CD14-positive monocyte (primary cell): ENCODE measurements around the gene PEX16. TPM values are rescaled to one million over a fixed set of nuclear protein-coding genes. Genes with fewer than 3 reads are reported as not detected.

Source experiments
- DNase-seq, 3 donors: peaks; one replicate each; pipeline ENCODE4 v3.0.0-alpha.2; 2011 to 2022
- H2AFZ ChIP-seq: 2 replicates; pipeline ENCODE4 v1.6.0; 2012; ENCODE audit warnings: mild to moderate bottlenecking, low read depth, low read length, inconsistent platforms; ENCODE audit not compliant: insufficient read depth, poor library complexity, severe bottlenecking
- H3K27ac ChIP-seq, 2 donors: 1 replicate in 1 of 2; 2 replicates in 1 of 2; pipeline ENCODE4 v1.5.1; 2012 to 2013; ENCODE audit warnings: low read length in 2 of 2, control low read depth in 1 of 2, inconsistent platforms in 1 of 2, low read depth in 1 of 2, mild to moderate bottlenecking in 1 of 2
- H3K27me3 ChIP-seq, 2 donors: one replicate each; pipeline versions ENCODE4 v1.6.0 to v1.6.1; 2011 to 2013; ENCODE audit warnings: low read length in 2 of 2; ENCODE audit not compliant: control insufficient read depth in 2 of 2, insufficient read depth in 2 of 2
- H3K36me3 ChIP-seq, 2 donors: replicated peaks in 1 of 2; 1 replicate in 1 of 2; 2 replicates in 1 of 2; pipeline versions ENCODE4 v1.5.1 to v1.6.1; 2012 to 2013; ENCODE audit warnings: low read length in 2 of 2, control low read depth in 1 of 2, inconsistent platforms in 1 of 2, mild to moderate bottlenecking in 1 of 2; ENCODE audit not compliant: insufficient read depth in 2 of 2, control insufficient read depth in 1 of 2
- H3K4me1 ChIP-seq, 2 donors: 1 replicate in 1 of 2; 2 replicates in 1 of 2; pipeline versions ENCODE4 v1.5.1 to v1.6.1; 2012 to 2013; ENCODE audit warnings: low read length in 2 of 2, control low read depth in 1 of 2, inconsistent platforms in 1 of 2, mild to moderate bottlenecking in 1 of 2, moderate library complexity in 1 of 2; ENCODE audit not compliant: insufficient read depth in 2 of 2, control insufficient read depth in 1 of 2
- H3K4me2 ChIP-seq: replicated peaks from 2 replicates; pipeline ENCODE3; 2012; ENCODE audit warnings: low read length, moderate library complexity, mild to moderate bottlenecking; ENCODE audit not compliant: poor library complexity, severe bottlenecking; ENCODE audit errors: extremely low read depth
- H3K4me3 ChIP-seq, 3 experiments: fragments of 200-600 bp in 1 of 3; sonication (generic) in 1 of 3; replicated peaks in 1 of 3; 1 replicate in 2 of 3; 2 replicates in 1 of 3; pipeline ENCODE4 v1.5.1; 2011 to 2013; ENCODE audit warnings: low read length in 3 of 3, mild to moderate bottlenecking in 3 of 3, control low read depth in 2 of 3, low read depth in 2 of 3, inconsistent platforms in 1 of 3, moderate library complexity in 1 of 3
- H3K79me2 ChIP-seq: 2 replicates; pipeline ENCODE4 v1.6.0; 2012; ENCODE audit warnings: mild to moderate bottlenecking, control low read depth, inconsistent platforms, low read length, moderate library complexity; ENCODE audit not compliant: insufficient read depth
- H3K9ac ChIP-seq: 2 replicates; pipeline ENCODE4 v1.6.0; 2017; ENCODE audit warnings: low read length, mild to moderate bottlenecking; ENCODE audit not compliant: insufficient read depth, poor library complexity, severe bottlenecking
- H3K9me3 ChIP-seq, 2 donors: replicated peaks in 1 of 2; 1 replicate in 1 of 2; 2 replicates in 1 of 2; pipeline versions ENCODE4 v1.5.1 to v1.6.1; 2012 to 2013; ENCODE audit warnings: low read length in 2 of 2, control low read depth in 1 of 2; ENCODE audit not compliant: control insufficient read depth in 1 of 2, insufficient read depth in 1 of 2
- H4K20me1 ChIP-seq: 2 replicates; pipeline ENCODE4 v1.6.0; 2012; ENCODE audit warnings: mild to moderate bottlenecking, low read length, control low read depth, moderate library complexity; ENCODE audit not compliant: insufficient read depth
- H3K27ac Mint-ChIP-seq, 7 donors: one replicate each; pipeline ENCODE4 v1.8.0; 2020; ENCODE audit warnings: mild to moderate bottlenecking in 7 of 7, mixed read lengths in 7 of 7, moderate library complexity in 6 of 7, inconsistent platforms in 2 of 7
- H3K27me3 Mint-ChIP-seq, 3 donors: one replicate each; pipeline ENCODE4 v1.8.0; 2021 to 2022; ENCODE audit warnings: low read depth in 3 of 3, mild to moderate bottlenecking in 3 of 3, mixed read lengths in 3 of 3, moderate library complexity in 3 of 3, inconsistent platforms in 1 of 3
- H3K36me3 Mint-ChIP-seq, 2 donors: one replicate each; pipeline ENCODE4 v1.8.0; 2020; ENCODE audit warnings: mixed read lengths in 2 of 2, inconsistent platforms in 1 of 2, mild to moderate bottlenecking in 1 of 2
- H3K4me1 Mint-ChIP-seq: one replicate; pipeline ENCODE4 v1.8.0; 2020; ENCODE audit warnings: mild to moderate bottlenecking, mixed read lengths
- H3K4me3 Mint-ChIP-seq, 2 donors: one replicate each; pipeline ENCODE4 v1.8.0; 2020; ENCODE audit warnings: mild to moderate bottlenecking in 2 of 2, mixed read lengths in 2 of 2, moderate library complexity in 1 of 2
- H3K9me3 Mint-ChIP-seq, 7 donors: one replicate each; pipeline ENCODE4 v1.8.0; 2020 to 2022; ENCODE audit warnings: mixed read lengths in 7 of 7, mild to moderate bottlenecking in 6 of 7, moderate library complexity in 6 of 7, inconsistent platforms in 2 of 7
- WGBS: methylation state at CpG from one replicate; pipeline ENCODE4 v1.1.5; 2013; ENCODE audit warnings: missing lambda C conversion rate; ENCODE audit not compliant: insufficient coverage; 5-methylcytosine and 5-hydroxymethylcytosine counted together
- intact Hi-C, 2 donors: fragments of 100-400 bp; cut with micrococcal nuclease; formaldehyde crosslinking; loops; one replicate each; pipeline versions ENCODE4 v1.15.0 to v1.15.1; 2023
- polyA plus RNA-seq, 3 donors: library from polyadenylated mRNA; depleted of rRNA in 1 of 3; unstranded in 2 of 3; stranded (reverse) in 1 of 3; fragments of 300-500 nt in 2 of 3; fragments of >200 nt in 1 of 3; fragmentation: Illumina TruSeq in 2 of 3; gene quantifications; 1 replicate in 2 of 3; 2 replicates in 1 of 3; pipeline ENCODE4 v1.2.3, GENCODE V29; 2012 to 2021
- TF ChIP-seq, protein P1 (sequence below): fragments of 200-600 bp; IDR thresholded peaks from one replicate; pipeline ENCODE4 v1.8.0; 2022; ENCODE audit warnings: antibody characterized with exemption, mild to moderate bottlenecking

Gene PEX16
- polyA plus RNA-seq, 3 donors = 33.8 to 46.1 (median 35.1) TPM

DNA sequence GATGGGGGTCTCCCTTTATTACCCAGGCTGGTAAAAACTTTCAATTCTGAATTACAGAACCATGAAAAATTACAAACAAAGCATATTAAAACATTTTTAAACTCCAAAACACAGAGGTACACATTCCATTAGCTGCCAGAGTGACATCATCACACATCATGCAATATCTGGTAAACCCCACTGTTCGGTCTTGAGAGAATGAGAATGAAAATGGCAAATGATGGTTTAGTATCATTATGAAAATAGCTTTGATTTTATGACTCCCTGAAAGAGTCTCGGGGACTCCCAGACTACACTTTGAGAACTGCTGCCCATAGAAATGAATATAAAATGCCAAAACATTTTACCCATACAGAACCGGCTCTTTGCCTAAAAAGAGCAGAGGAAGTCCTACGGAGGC is 23.6 kb upstream of the PEX16 start:
- H3K27ac ChIP-seq = no peak overlapping the region
- H3K36me3 Mint-ChIP-seq = peaks cover 75 to 91% of the 10 kb centered on the region in 2 donors

GRCh38 chr11:45939836-45940235 is 22.2 kb upstream of the PEX16 start:
- H3K27me3 ChIP-seq = no peaks in the 10 kb centered on the region
- H3K27ac Mint-ChIP-seq = no peak overlapping the region

More for the DNA sequence above, 23.6 kb upstream of the PEX16 start:
- H3K27ac Mint-ChIP-seq = no peak overlapping the region
- 100% methylated on average over 2 of the region's 4 CpGs for WGBS
- H3K4me3 ChIP-seq = no peak overlapping the region
- H3K9me3 Mint-ChIP-seq = no peaks in the 10 kb centered on the region
- no peak overlapping the region for H3K4me2 ChIP-seq
- TF ChIP-seq, protein P1, sequence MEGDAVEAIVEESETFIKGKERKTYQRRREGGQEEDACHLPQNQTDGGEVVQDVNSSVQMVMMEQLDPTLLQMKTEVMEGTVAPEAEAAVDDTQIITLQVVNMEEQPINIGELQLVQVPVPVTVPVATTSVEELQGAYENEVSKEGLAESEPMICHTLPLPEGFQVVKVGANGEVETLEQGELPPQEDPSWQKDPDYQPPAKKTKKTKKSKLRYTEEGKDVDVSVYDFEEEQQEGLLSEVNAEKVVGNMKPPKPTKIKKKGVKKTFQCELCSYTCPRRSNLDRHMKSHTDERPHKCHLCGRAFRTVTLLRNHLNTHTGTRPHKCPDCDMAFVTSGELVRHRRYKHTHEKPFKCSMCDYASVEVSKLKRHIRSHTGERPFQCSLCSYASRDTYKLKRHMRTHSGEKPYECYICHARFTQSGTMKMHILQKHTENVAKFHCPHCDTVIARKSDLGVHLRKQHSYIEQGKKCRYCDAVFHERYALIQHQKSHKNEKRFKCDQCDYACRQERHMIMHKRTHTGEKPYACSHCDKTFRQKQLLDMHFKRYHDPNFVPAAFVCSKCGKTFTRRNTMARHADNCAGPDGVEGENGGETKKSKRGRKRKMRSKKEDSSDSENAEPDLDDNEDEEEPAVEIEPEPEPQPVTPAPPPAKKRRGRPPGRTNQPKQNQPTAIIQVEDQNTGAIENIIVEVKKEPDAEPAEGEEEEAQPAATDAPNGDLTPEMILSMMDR = no peak
- peaks cover 4 to 9% of the 10 kb centered on the region in 2 donors for H3K4me1 ChIP-seq
- H3K36me3 ChIP-seq = peaks cover 63 to 100% of the 10 kb centered on the region in 2 donors
- no peaks in the 10 kb centered on the region for H3K9me3 ChIP-seq
- intact Hi-C loops = no loop called here
- no peak overlapping the region for H3K9ac ChIP-seq
- H3K27me3 Mint-ChIP-seq = no peaks in the 10 kb centered on the region
- H3K4me3 Mint-ChIP-seq = no peak overlapping the region
- no peak overlapping the region for H2AFZ ChIP-seq
- no peaks in the 10 kb centered on the region for H3K27me3 ChIP-seq
- peaks cover 27% of the 10 kb centered on the region for H4K20me1 ChIP-seq
- H3K4me1 Mint-ChIP-seq = peaks cover 8% of the 10 kb centered on the region
- no peak for DNase-seq
- no peaks in the 10 kb centered on the region for H3K79me2 ChIP-seq

More at GRCh38 chr11:45939836-45940235, 22.2 kb upstream of the PEX16 start:
- Histone ChIP-seq H3K79me2 (peaks cover 3% of the 10 kb centered on the region), H2AFZ (no peak overlapping the region), H3K4me3 (no peak overlapping the region), H3K4me2 (no peak overlapping the region), H3K27ac (no peak overlapping the region), H3K9ac (no peak overlapping the region), H3K4me1 (peaks cover 19 to 23% of the 10 kb centered on the region in 2 donors), H3K36me3 (peaks cover 57 to 100% of the 10 kb centered on the region in 2 donors), H4K20me1 (peaks cover 29% of the 10 kb centered on the region), H3K9me3 (no peaks in the 10 kb centered on the region)
- Mint-ChIP-seq H3K4me3 (no peak overlapping the region), H3K9me3 (no peaks in the 10 kb centered on the region), H3K36me3 (peaks cover 70 to 89% of the 10 kb centered on the region in 2 donors), H3K4me1 (peaks cover 23% of the 10 kb centered on the region), H3K27me3 (no peaks in the 10 kb centered on the region)
- intact Hi-C loops = no loop called here
- TF ChIP-seq, protein P1 = no peak
- no CpG with 5 or more reads among the region's 2 CpGs for WGBS
- no peak for DNase-seq
